ENCODE results near the gene TBC1D5.
"Not testable (repeated sequence)": the region's sequence is repeated elsewhere in the genome, so short reads cannot be mapped to it uniquely, and the experiment has no call there.

GRCh38 chr3:17392516-17392915, 349.9 kb downstream of the TBC1D5 start:
- TF ChIP-seq CTCF (conservative IDR thresholded peaks at IDR 0.05); ZFX (IDR thresholded peaks at IDR 0.05): not testable (repeated sequence)
